Naive B cell (primary cell): ENCODE results near the gene RNGTT. TPM values are rescaled to one million over a fixed set of nuclear protein-coding genes. Genes with fewer than 3 reads are reported as not detected.
A peak's percentile ranks its signal among the peaks of the same experiment; 100 is the strongest.
"Not testable (repeated sequence)": the region's sequence is repeated elsewhere in the genome, so short reads cannot be mapped to it uniquely, and the experiment has no call there.

ENCODE experiments used
- ATAC-seq, 2 donors: fragments of 150-1000 bp; cut with Tn5 transposase; 2 replicates each; pipeline ENCODE4 v1.10.0; 2021; ENCODE audit warnings: low read depth in 2 of 2, mild to moderate bottlenecking in 2 of 2, moderate library complexity in 2 of 2
- DNase-seq: peaks from one replicate; pipeline ENCODE4 v3.0.0; 2022
- H3K27ac Mint-ChIP-seq, 6 donors: one replicate each; pipeline ENCODE4 v1.8.0; 2020 to 2022; ENCODE audit warnings: mild to moderate bottlenecking in 6 of 6, mixed read lengths in 6 of 6, moderate library complexity in 5 of 6, inconsistent platforms in 2 of 6
- H3K27me3 Mint-ChIP-seq, 3 donors: one replicate each; pipeline ENCODE4 v1.8.0; 2021 to 2022; ENCODE audit warnings: mixed read lengths in 3 of 3, mild to moderate bottlenecking in 1 of 3
- H3K36me3 Mint-ChIP-seq, 2 donors: one replicate each; pipeline ENCODE4 v1.8.0; 2020 to 2022; ENCODE audit warnings: mixed read lengths in 2 of 2, inconsistent platforms in 1 of 2, mild to moderate bottlenecking in 1 of 2
- H3K4me1 Mint-ChIP-seq, 3 donors: one replicate each; pipeline ENCODE4 v1.8.0; 2020 to 2022; ENCODE audit warnings: mixed read lengths in 3 of 3, inconsistent platforms in 1 of 3, mild to moderate bottlenecking in 1 of 3, moderate library complexity in 1 of 3
- H3K4me3 Mint-ChIP-seq, 8 donors: one replicate each; pipeline ENCODE4 v1.8.0; 2020 to 2022; ENCODE audit warnings: mild to moderate bottlenecking in 8 of 8, mixed read lengths in 8 of 8, moderate library complexity in 8 of 8, inconsistent platforms in 2 of 8
- H3K9me3 Mint-ChIP-seq, 7 donors: one replicate each; pipeline ENCODE4 v1.8.0; 2020 to 2022; ENCODE audit warnings: mixed read lengths in 7 of 7, mild to moderate bottlenecking in 5 of 7, inconsistent platforms in 2 of 7, moderate library complexity in 1 of 7
- polyA plus RNA-seq, 6 donors: library from polyadenylated mRNA; unstranded; fragments of 300-500 nt; fragmentation: Illumina TruSeq; gene quantifications; one replicate each; pipeline ENCODE4 v1.2.3, GENCODE V29; 2021; ENCODE audit warnings: low read depth in 6 of 6

Gene RNGTT
- polyA plus RNA-seq, 6 donors from 2014 or later: 17.9 to 59.8 (median 40.0) TPM

DNA sequence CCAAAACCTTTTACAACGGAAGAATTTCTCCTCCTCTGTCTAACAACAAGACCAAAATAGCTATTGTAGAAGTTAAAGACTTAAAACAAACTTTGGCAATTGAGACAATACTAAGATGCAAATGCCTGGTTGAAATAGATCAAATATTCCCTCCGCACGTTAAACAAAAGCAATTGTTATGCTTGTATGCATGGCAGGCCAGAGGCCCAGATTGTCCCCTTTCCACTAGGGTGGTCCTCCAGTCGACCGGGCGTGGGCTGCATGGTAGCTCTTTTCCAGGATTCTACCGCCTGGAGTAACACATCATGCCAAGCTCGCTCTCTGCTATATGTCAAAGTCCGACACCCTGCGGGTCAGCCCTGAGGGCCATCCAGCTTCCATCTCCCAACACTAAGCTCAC, 234.7 kb downstream of the RNGTT start:
- DNase-seq (no peak), ATAC-seq (no peak)
- peaks cover 13 to 32% (median 24%) of the 10 kb centered on the region in 3 donors for H3K4me1 Mint-ChIP-seq
- peaks cover 18 to 22% of the 10 kb centered on the region in 2 donors for H3K36me3 Mint-ChIP-seq
- no peaks in the 10 kb centered on the region for H3K27me3 Mint-ChIP-seq
- H3K27ac Mint-ChIP-seq: peak overlapping the region in 1 of 6 donors; percentile 0
- H3K9me3 Mint-ChIP-seq: no peaks in the 10 kb centered on the region
- H3K4me3 Mint-ChIP-seq: no peak overlapping the region

DNA sequence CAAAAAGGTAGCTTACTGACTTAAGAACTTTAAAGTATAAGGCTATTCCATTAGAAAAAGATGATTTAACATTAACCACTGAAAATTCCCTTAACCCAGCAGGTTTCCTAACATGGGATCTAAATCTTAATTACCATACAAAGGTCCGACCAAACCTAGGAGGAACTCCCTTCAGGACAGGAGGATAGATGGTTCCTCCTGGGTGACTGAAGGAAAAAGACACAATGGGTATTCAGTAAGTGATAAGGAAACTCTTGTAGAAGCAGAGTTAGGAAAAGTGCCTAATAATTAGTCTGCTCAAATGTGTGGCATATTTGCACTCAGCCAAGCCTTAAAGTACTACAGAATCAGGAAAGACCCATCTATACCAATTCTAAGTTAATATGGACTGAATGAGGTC, 237.0 kb downstream of the RNGTT start:
- Mint-ChIP-seq H3K36me3 (peaks cover 14% of the 10 kb centered on the region in 2 donors), H3K27ac (peak overlapping the region in 1 of 6 donors; percentile 39), H3K4me1 (peaks cover 9 to 22% (median 18%) of the 10 kb centered on the region in 3 donors)
- H3K27me3 Mint-ChIP-seq, H3K9me3 Mint-ChIP-seq, DNase-seq, ATAC-seq, H3K4me3 Mint-ChIP-seq: not testable (repeated sequence)

- H3K27ac Mint-ChIP-seq: peak overlapping the region in 5 of 6 donors; percentile 2 to 74 (median 48)
- ATAC-seq (no peak), DNase-seq (no peak)
- H3K9me3 Mint-ChIP-seq: no peaks in the 10 kb centered on the region
- peaks cover 6 to 14% of the 10 kb centered on the region in 2 donors for H3K36me3 Mint-ChIP-seq
- H3K4me1 Mint-ChIP-seq: peaks cover 5 to 22% (median 18%) of the 10 kb centered on the region in 3 donors
- H3K27me3 Mint-ChIP-seq: no peaks in the 10 kb centered on the region
- H3K4me3 Mint-ChIP-seq: peak overlapping the region in 2 of 8 donors; percentile 4 to 51
These were observed 238.1 kb downstream of the RNGTT start for GRCh38 chr6:88725111-88725975.

GRCh38 chr6:88722686-88723085, 240.7 kb downstream of the RNGTT start:
- no peaks in the 10 kb centered on the region for H3K9me3 Mint-ChIP-seq
- no peaks in the 10 kb centered on the region for H3K27me3 Mint-ChIP-seq
- peaks cover 0 to 9% of the 10 kb centered on the region in 2 donors for H3K36me3 Mint-ChIP-seq
- H3K27ac Mint-ChIP-seq: no peak overlapping the region
- H3K4me3 Mint-ChIP-seq: no peak overlapping the region
- H3K4me1 Mint-ChIP-seq: peaks cover 5 to 22% (median 16%) of the 10 kb centered on the region in 3 donors
- ATAC-seq (no peak), DNase-seq (no peak)

DNA sequence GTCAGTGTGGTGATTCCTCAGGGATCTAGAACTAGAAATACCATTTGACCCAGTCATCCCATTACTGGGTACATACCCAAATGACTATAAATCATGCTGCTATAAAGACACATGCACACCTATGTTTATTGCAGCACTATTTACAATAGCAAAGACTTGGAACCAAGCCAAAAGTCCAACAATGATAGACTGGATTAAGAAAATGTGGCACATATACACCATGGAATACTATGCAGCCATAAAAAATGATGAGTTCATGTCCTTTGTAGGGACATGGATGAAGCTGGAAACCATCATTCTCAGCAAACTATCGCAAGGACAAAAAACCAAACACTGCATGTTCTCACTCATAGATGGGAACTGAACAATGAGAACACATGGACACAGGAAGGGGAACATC, 247.0 kb downstream of the RNGTT start:
- H3K9me3 Mint-ChIP-seq: peaks cover 0 to 11% (median 3%) of the 10 kb centered on the region in 7 donors
- not testable (repeated sequence) for H3K4me3 Mint-ChIP-seq, H3K4me1 Mint-ChIP-seq, ATAC-seq, DNase-seq, H3K27ac Mint-ChIP-seq, H3K27me3 Mint-ChIP-seq
- H3K36me3 Mint-ChIP-seq: peaks cover 0 to 18% of the 10 kb centered on the region in 2 donors

DNA sequence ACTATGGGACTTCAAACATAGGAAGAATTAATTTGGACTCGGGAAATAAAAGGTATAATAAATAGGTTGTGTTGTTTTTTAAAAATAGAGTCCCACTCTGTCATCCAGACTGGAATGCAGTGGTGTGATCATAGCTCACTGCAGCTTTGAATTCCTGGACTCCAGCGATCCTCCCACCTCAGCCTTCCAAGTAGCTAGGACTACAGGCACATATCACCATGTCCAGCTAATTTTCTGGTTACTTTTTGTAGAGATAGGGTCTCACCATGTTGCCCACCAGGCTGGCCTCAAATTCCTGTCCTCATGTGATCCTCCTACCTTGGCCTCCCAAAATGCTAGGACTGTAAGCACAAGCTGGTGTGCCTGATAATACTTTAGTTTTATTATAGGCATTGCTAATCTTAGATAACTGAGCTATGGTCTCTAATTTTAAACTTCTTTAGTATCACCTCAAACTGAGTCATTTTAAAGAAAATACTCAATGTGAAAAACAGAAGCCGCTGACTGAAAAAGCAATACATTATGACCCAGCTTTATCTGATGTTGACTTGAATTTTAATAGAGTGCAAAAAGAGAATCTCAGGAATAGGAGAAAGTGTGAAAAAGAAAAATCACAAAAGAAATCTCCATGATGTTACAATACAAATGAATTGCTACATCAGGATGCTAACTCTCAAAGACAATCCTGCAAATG, 251.0 kb downstream of the RNGTT start:
- ATAC-seq (no peak), DNase-seq (no peak)
- Mint-ChIP-seq H3K36me3 (peaks cover 0 to 11% of the 10 kb centered on the region in 2 donors), H3K9me3 (peaks cover 0 to 10% (median 3%) of the 10 kb centered on the region in 7 donors), H3K27ac (peak overlapping the region in 2 of 6 donors; percentile 2 to 41), H3K4me3 (no peak overlapping the region), H3K4me1 (peaks cover 0 to 10% (median 4%) of the 10 kb centered on the region in 3 donors), H3K27me3 (no peaks in the 10 kb centered on the region)

DNA sequence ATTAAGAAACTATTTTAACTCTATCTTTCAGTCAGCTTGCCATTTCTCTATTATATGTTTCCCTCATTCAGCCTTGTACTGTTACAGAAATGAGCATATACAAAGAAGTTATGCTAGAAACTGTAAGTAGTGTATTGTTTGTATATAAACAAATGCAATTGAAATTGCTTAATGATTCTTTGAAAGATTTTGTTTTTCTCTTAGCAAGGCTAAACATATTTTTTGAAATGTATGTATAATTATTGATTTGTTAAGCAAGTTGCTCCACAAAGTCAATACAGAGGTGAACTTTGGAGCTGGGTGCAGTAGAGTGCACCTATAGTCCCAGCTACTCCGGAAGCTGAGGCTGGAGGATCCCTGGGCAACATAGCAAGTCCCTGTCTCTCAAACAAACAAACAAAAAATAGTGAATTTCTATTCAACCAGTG, 253.6 kb downstream of the RNGTT start:
- Mint-ChIP-seq H3K9me3 (peaks cover 0 to 5% (median 0%) of the 10 kb centered on the region in 7 donors), H3K36me3 (peaks cover 0 to 5% of the 10 kb centered on the region in 2 donors), H3K27me3 (no peaks in the 10 kb centered on the region), H3K4me3 (no peak overlapping the region), H3K27ac (no peak overlapping the region), H3K4me1 (peaks cover 4 to 19% (median 11%) of the 10 kb centered on the region in 3 donors)
- no peak for DNase-seq
- no peak for ATAC-seq

DNA sequence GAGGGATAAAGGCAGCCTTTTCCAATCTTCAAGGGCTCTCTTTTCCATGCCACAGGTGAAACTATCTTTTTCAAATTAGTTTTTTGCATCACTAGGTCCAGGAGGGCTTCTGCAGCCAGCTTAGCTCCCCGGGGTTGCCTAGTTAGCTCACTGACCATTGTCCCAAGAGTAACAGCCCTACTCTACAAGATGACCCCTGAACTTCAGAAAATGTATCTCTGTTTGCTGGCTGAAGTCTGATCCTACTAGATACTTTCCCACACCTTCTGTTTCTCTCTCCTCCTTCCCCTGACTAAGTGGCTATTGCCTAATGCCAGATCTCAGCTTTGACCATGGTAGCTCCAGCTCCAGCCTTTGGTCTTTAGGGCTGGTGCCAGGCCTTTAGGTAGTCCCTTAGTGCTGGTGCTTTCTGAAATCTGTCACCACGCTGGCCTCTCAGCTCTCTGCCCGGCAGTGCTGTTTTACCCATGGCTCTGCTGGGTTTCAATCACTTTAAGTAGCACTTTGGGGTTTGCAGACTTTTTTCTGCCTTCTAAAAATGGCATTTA, 255.1 kb downstream of the RNGTT start:
- H3K27ac Mint-ChIP-seq: peak overlapping the region in 2 of 6 donors; percentile 18 to 79
- H3K27me3 Mint-ChIP-seq: no peaks in the 10 kb centered on the region

DNA sequence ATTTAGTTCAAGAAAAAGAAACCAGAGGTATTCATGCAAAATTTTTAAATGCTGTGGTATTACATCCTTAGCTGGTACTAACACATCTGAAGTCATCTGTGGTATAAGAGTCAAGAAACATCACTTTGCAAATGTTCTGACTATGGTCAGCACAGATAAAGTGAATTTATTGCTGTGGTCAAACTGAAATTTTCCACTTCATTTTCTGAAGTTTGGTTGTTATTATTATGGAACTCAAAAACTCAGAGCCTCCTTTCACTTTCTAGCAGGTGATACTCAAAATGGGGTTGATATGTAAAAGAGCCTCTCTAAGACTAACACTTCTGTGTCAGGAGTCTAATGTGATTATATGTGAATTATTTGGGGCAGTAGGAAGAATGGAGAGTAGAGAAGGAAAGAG, 257.8 kb downstream of the RNGTT start:
- Mint-ChIP-seq H3K9me3 (peaks cover 0 to 5% (median 1%) of the 10 kb centered on the region in 7 donors), H3K27me3 (no peaks in the 10 kb centered on the region), H3K4me1 (peaks cover 4 to 17% (median 11%) of the 10 kb centered on the region in 3 donors), H3K27ac (peak overlapping the region in 5 of 6 donors; percentile 0 to 18 (median 12)), H3K4me3 (no peak overlapping the region), H3K36me3 (peaks cover 5 to 6% of the 10 kb centered on the region in 2 donors)
- no peak for ATAC-seq
- no peak for DNase-seq

More for the DNA sequence above, 255.1 kb downstream of the RNGTT start:
- no peak for ATAC-seq
- Mint-ChIP-seq H3K4me3 (peak overlapping the region in 1 of 8 donors; percentile 63), H3K4me1 (peaks cover 4 to 19% (median 11%) of the 10 kb centered on the region in 3 donors), H3K9me3 (peaks cover 0 to 2% (median 0%) of the 10 kb centered on the region in 7 donors), H3K36me3 (peaks cover 0 to 2% of the 10 kb centered on the region in 2 donors)
- DNase-seq: no peak

DNA sequence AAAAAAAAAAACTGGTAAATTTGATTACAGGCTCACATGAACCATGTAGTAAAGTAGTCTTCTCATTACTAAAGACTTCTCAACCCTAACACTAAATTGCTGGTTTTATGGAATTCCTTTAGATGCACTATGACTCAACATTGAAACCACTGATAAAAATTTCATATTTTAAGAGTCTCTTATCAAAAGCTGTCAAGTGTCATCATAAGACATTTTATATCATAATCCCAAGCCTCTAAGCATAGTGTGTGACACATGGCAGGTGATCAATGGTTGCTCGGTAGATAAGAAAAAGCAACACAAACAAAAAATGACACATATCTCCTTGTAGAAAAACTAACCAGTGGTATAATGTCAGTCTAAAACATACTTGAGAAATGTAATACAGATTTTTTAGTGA, 258.4 kb downstream of the RNGTT start:
- peaks cover 4 to 22% (median 15%) of the 10 kb centered on the region in 3 donors for H3K4me1 Mint-ChIP-seq
- ATAC-seq (no peak), DNase-seq (no peak)
- H3K4me3 Mint-ChIP-seq: no peak overlapping the region
- H3K36me3 Mint-ChIP-seq: peaks cover 5 to 6% of the 10 kb centered on the region in 2 donors
- H3K27me3 Mint-ChIP-seq: no peaks in the 10 kb centered on the region
- peak overlapping the region in 2 of 6 donors; percentile 0 to 48 for H3K27ac Mint-ChIP-seq
- H3K9me3 Mint-ChIP-seq: peaks cover 0 to 5% (median 1%) of the 10 kb centered on the region in 7 donors

- H3K4me3 Mint-ChIP-seq: no peak overlapping the region
- DNase-seq: no peak
- H3K36me3 Mint-ChIP-seq: peaks cover 5 to 6% of the 10 kb centered on the region in 2 donors
- no peaks in the 10 kb centered on the region for H3K27me3 Mint-ChIP-seq
- peaks cover 0 to 5% (median 1%) of the 10 kb centered on the region in 7 donors for H3K9me3 Mint-ChIP-seq
- H3K27ac Mint-ChIP-seq: no peak overlapping the region
- H3K4me1 Mint-ChIP-seq: peaks cover 4 to 19% (median 18%) of the 10 kb centered on the region in 3 donors
- ATAC-seq: no peak
These were observed 260.4 kb downstream of the RNGTT start for GRCh38 chr6:88702956-88703556.

- DNase-seq: no peak
- no peak overlapping the region for H3K4me3 Mint-ChIP-seq
- no peak for ATAC-seq
- peaks cover 3 to 14% (median 9%) of the 10 kb centered on the region in 3 donors for H3K4me1 Mint-ChIP-seq
- no peaks in the 10 kb centered on the region for H3K27me3 Mint-ChIP-seq
- H3K9me3 Mint-ChIP-seq: peaks cover 0 to 18% (median 7%) of the 10 kb centered on the region in 7 donors
- peaks cover 21 to 29% of the 10 kb centered on the region in 2 donors for H3K36me3 Mint-ChIP-seq
- H3K27ac Mint-ChIP-seq: no peak overlapping the region
These were observed 264.8 kb downstream of the RNGTT start for GRCh38 chr6:88698661-88699060.

DNA sequence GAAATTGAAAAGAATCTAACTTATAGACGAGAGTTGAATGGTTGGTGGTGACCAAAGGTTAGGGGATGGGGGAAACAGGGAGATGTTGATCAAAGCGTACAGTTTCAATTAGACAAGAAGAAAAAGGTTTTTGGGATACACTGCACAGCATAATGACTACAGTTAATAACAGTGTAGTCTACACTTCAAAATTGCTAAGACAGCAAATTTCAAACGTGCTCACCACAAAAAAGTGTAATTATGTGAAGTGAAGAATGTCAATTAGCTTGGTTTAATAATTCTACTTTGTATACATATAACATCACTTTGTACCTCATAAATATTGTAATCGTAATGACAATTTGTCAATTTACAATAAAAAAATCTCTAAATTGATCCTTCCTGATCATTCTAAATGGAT, 267.5 kb downstream of the RNGTT start:
- peaks cover 21 to 28% of the 10 kb centered on the region in 2 donors for H3K36me3 Mint-ChIP-seq
- peaks cover 3 to 18% (median 9%) of the 10 kb centered on the region in 7 donors for H3K9me3 Mint-ChIP-seq
- peak overlapping the region in 1 of 6 donors; percentile 41 for H3K27ac Mint-ChIP-seq
- no peak overlapping the region for H3K4me3 Mint-ChIP-seq
- no peak for DNase-seq
- no peaks in the 10 kb centered on the region for H3K27me3 Mint-ChIP-seq
- peaks cover 8 to 22% (median 9%) of the 10 kb centered on the region in 3 donors for H3K4me1 Mint-ChIP-seq
- no peak for ATAC-seq
